CD4-positive, alpha-beta T cell treated with Interleukin-4 for 4 hours (primary cell): Measurements from ENCODE around the gene EXOC3.

Experiments
- DNase-seq: peaks from one replicate; pipeline ENCODE4 v3.0.0-alpha.2; 2020

Gene EXOC3

GRCh38 chr5:489689-490080 is 46.7 kb downstream of the EXOC3 start:
- no peak for DNase-seq

DNA sequence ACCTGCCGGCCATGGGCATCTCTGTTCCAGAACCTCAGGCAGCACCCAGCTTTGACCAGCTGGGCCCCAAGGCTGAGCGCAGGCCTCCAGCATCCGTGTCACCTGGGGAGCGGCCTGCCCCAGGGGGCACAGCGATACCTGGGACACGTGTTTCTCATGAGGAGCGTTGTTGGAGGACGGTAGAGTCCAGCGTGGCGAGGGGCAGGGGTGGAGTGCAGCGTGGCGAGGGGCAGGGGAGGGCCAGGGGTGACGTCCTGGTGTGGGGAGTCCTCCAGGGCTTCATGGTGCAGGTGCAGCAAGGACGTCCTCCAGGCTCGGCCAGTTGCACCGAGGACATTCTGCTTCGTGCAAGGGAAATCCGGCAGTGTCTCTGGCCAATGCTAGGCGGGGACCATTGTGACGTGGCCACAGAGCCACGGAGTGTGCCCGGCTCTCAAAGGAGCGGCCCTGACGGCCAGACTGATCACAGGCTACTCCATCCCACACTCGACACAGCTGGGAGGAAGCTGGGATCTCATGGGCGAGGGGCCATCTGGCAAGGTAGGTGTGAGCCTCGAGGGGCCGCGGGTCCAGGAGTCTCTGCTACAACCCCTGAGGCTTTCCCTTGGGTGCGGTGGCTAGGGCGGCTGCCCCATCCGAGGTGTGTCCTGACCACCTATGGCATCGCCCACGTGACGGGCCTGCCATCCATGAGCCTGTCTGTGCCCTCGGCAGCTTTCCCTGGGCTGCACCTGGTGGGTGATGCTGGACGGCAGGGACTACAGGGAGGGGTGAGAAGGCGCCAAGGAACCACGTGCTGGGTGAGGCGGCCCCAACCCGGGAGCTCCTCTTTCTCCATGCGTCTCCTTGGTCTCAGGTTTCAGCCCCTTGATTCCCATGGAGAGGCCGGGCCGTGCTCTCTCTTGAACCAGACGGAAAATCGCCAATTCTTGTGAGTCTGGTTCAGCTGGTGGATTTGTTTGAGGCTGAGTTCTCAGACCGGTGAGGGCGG is 47.4 kb downstream of the EXOC3 start:
- no peak for DNase-seq

GRCh38 chr5:491119-491855 is 48.3 kb downstream of the EXOC3 start:
- DNase-seq = no peak

GRCh38 chr5:491856-492155 is 48.8 kb downstream of the EXOC3 start:
- no peak for DNase-seq

DNA sequence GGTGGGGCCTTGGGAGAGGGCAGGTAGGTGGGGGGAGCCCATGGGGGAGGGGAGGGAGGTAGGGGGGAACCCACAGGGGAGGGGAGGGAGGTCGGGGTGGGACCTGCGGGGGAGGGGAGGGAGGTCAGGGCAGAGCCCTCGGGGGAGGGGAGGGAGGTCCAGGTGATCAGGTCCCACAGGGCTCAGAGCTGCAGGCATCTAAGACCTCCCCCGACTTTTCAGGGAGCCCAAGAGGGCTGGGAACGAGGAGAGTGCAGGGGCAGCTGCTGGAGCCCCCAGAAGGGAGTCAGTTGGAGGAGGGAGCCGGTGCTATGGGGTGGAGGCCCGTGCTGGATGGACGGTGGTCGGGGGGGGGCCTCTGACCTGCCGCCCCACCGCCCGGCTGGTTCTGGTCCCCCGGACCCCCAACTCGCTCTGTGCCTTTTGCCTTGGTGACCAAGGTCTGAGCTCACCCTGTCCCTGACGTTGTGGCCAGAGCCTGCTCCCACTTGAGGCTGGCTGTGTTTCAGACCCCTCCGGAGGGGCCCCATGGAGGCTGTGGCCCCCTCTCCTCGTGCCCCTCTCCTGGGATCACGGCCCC is 49.4 kb downstream of the EXOC3 start:
- no peak for DNase-seq

GRCh38 chr5:493119-493701 is 50.2 kb downstream of the EXOC3 start:
- no peak for DNase-seq

- no peak for DNase-seq
Measured at GRCh38 chr5:493758-494157, 50.8 kb downstream of the EXOC3 start.

DNA sequence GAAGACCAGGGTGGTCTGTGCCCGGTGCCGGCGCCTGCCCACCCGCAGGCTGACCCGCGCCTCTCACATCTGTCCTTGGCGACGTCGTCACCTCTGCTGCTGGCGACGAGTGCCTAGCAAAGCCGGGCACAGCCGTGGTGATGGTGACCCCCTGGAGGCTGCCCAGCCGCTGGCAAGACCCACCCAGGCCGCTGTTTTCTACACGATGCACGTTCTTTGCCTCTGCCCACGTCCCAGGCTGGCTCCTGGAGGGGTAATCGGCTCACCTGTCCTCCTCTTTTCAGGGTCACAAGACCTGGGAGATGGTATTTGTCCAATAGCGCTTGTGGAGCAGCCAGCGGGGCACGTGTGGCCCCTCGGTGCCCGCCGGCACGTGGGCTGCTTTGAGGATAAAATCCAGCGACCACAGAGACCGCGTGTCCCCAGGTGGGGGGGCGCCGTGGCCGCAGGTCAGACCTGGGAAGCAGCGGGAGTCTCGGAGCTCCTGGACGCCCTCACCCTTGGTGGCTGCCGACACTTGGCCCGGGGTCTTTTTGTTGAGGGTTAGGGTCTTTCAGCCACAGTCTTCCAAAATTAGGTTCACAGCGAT is 51.8 kb downstream of the EXOC3 start:
- no peak for DNase-seq

DNA sequence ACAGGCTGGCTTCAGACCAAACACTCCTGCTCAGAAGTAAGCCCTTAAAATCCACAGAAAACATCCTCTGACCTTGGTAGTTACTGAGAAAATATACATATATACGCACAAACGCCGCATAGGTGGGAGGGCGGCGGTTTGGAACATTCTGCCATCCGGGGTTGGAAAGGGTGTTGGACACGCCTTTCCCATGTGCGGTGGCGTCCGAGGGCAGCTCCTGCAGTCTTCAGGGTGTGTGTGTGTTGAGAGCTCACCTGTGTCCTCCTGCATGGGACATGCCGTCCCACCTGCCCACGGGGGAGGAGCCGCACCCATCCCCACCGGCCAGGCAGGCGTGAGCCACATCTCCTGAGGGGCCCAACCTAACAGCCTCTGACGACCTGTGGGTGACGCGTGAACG is 53.1 kb downstream of the EXOC3 start:
- DNase-seq = no peak

- DNase-seq = no peak
Measured at GRCh38 chr5:497090-497700, 54.2 kb downstream of the EXOC3 start.

DNA sequence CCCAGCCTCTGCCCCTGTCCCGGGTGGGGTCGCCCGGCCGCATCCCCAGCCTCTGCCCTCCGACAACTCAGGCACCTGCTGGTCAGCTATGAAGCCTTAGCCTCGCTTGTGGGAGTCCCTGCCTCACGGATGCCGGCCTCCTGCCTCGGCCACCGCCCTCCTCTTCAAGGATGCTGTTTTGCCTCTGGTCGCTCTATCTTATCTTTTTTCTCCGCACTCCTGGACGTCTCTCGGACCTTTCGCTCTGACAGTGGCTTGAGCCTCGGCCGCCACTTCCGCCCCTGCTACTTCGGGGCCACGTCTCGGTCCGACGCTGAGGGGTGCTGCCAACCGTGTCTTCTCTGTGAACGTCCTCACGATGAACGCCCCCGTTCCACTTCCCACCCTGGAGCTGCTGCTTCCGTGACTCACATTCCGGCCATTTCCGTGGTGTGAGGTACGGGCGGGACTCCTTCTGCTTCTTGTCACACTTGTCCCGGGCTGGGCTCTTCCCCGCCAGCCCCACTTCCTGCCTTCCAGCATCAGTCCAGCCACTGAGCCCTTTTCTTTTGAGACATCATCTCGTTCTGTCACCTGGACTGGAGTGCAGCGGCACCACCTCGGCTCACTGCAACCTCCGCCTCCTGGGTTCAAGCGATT is 55.0 kb downstream of the EXOC3 start:
- DNase-seq = no peak

GRCh38 chr5:499233-500209 is 56.5 kb downstream of the EXOC3 start:
- DNase-seq = no peak

GRCh38 chr5:500491-500890 is 57.5 kb downstream of the EXOC3 start:
- DNase-seq = no peak

- DNase-seq = no peak
Measured at GRCh38 chr5:501105-501830, 58.3 kb downstream of the EXOC3 start.

- DNase-seq = no peak
Measured at GRCh38 chr5:501831-502184, 58.8 kb downstream of the EXOC3 start.

DNA sequence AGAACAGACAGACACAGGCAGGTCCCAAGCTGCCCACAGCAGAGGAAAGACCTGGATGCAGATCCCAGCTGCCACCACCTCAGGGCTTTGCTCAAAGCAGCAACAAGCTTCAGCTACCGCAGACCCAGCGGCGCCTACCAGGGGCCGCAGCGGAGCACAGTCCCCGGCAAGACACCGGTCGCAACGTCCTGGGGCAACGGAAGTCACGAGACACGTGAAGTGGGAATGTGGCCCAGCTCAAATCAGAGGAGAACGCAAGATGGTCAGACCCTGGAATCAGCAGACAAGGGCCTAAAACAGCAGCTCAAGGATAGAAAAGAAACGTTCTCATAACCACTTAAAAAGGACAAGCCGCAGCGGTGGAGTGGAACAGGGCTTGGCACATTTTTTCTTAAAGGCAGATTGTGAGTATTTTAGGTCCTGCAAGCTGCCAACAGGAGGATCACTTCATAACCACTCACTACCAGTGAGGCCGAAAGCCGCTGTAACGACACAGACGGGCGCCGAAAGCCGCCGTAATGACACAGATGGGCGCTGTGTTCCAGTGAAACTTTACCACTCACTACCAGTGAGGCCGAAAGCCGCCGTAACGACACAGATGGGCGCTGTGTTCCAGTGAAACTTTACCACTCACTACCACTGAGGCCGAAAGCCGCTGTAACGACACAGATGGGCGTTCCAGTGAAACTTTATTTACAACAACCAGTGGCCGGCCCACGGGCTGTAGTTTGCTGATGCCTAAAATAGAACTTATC is 59.5 kb downstream of the EXOC3 start:
- no peak for DNase-seq

- no peak for DNase-seq
Measured at GRCh38 chr5:504326-505154, 61.6 kb downstream of the EXOC3 start.

- DNase-seq = no peak
Measured at GRCh38 chr5:505951-506525, 63.1 kb downstream of the EXOC3 start.
